ENCODE measurements around the gene SMIM27. TPM values are rescaled to one million over a fixed set of nuclear protein-coding genes. Genes with fewer than 3 reads are reported as not detected.

SMIM27 gene
- total RNA-seq (ENCODE audit: unreplicated experiment), result 7.8 TPM
- long read RNA-seq, partial matches to known transcripts, result 5 of 6 reads
- long read RNA-seq, other reads (novel, unspliced or antisense), result 0 of 6 reads

- Mint-ChIP-seq H3K27ac (ENCODE audit: unreplicated experiment) (peak within 1 kb of the TSS; percentile 97), H3K4me3 (ENCODE audit: unreplicated experiment) (peak within 1 kb of the TSS; percentile 99), H3K9me3 (ENCODE audit: unreplicated experiment) (peaks cover 8% of the 10 kb centered on the region)
Observed at GRCh38 chr9:32552172-32552872, at the start of gene SMIM27, which contains the start of gene TOPORS. SMIM27 (plus strand) TSS chr9:32552327; CDS start chr9:32552435, 108 bp downstream. TOPORS (minus strand) TSS chr9:32552586; CDS start chr9:32552436, 150 bp downstream.

GRCh38 chr9:32502464-32502863 lies 49.7 kb upstream of the SMIM27 start:
- Mint-ChIP-seq H3K4me1 (ENCODE audit: low read depth, unreplicated experiment) (no peaks in the 10 kb centered on the region), H3K4me3 (ENCODE audit: unreplicated experiment) (no peak overlapping the region)
- no peak for DNase-seq

More at GRCh38 chr9:32552172-32552872, at the start of gene SMIM27, which contains the start of gene TOPORS:
- H3K36me3 Mint-ChIP-seq (ENCODE audit: unreplicated experiment), result no peaks in the 10 kb centered on the region
- H3K27me3 Mint-ChIP-seq (ENCODE audit: unreplicated experiment), result peaks cover 6% of the 10 kb centered on the region
- no peak for TF ChIP-seq CTCF (IDR thresholded peaks at IDR 0.05; ENCODE audit: partially characterized antibody, unreplicated experiment)
- DNase-seq, result peak; percentile 89
- H3K4me1 Mint-ChIP-seq (ENCODE audit: low read depth, unreplicated experiment), result peaks cover 10% of the 10 kb centered on the region

GRCh38 chr9:32503008-32503407 lies 49.1 kb upstream of the SMIM27 start:
- no peak overlapping the region for H3K4me3 Mint-ChIP-seq (ENCODE audit: unreplicated experiment)
- H3K27me3 Mint-ChIP-seq (ENCODE audit: unreplicated experiment), result peaks cover 2% of the 10 kb centered on the region
- no peaks in the 10 kb centered on the region for H3K36me3 Mint-ChIP-seq (ENCODE audit: unreplicated experiment)
- no peaks in the 10 kb centered on the region for H3K9me3 Mint-ChIP-seq (ENCODE audit: unreplicated experiment)
- no peaks in the 10 kb centered on the region for H3K4me1 Mint-ChIP-seq (ENCODE audit: low read depth, unreplicated experiment)
- TF ChIP-seq CTCF (IDR thresholded peaks at IDR 0.05; ENCODE audit: partially characterized antibody, unreplicated experiment), result no peak
- no peak overlapping the region for H3K27ac Mint-ChIP-seq (ENCODE audit: unreplicated experiment)
- no peak for DNase-seq

More at GRCh38 chr9:32502464-32502863, 49.7 kb upstream of the SMIM27 start:
- Mint-ChIP-seq H3K27ac (ENCODE audit: unreplicated experiment) (no peak overlapping the region), H3K9me3 (ENCODE audit: unreplicated experiment) (no peaks in the 10 kb centered on the region), H3K27me3 (ENCODE audit: unreplicated experiment) (peaks cover 2% of the 10 kb centered on the region), H3K36me3 (ENCODE audit: unreplicated experiment) (no peaks in the 10 kb centered on the region)
- TF ChIP-seq CTCF (IDR thresholded peaks at IDR 0.05; ENCODE audit: partially characterized antibody, unreplicated experiment), result no peak

GRCh38 chr9:32508728-32509127 lies 43.4 kb upstream of the SMIM27 start:
- H3K9me3 Mint-ChIP-seq (ENCODE audit: unreplicated experiment), result peaks cover 2% of the 10 kb centered on the region
- no peak for TF ChIP-seq CTCF (IDR thresholded peaks at IDR 0.05; ENCODE audit: partially characterized antibody, unreplicated experiment)
- peaks cover under 1% of the 10 kb centered on the region for H3K27me3 Mint-ChIP-seq (ENCODE audit: unreplicated experiment)
- H3K4me1 Mint-ChIP-seq (ENCODE audit: low read depth, unreplicated experiment), result no peaks in the 10 kb centered on the region
- no peak for DNase-seq
- no peak overlapping the region for H3K4me3 Mint-ChIP-seq (ENCODE audit: unreplicated experiment)
- peaks cover 8% of the 10 kb centered on the region for H3K36me3 Mint-ChIP-seq (ENCODE audit: unreplicated experiment)
- H3K27ac Mint-ChIP-seq (ENCODE audit: unreplicated experiment), result no peak overlapping the region

- TF ChIP-seq CTCF (IDR thresholded peaks at IDR 0.05; ENCODE audit: partially characterized antibody, unreplicated experiment), result no peak
- no peak overlapping the region for H3K27ac Mint-ChIP-seq (ENCODE audit: unreplicated experiment)
- peaks cover 5% of the 10 kb centered on the region for H3K9me3 Mint-ChIP-seq (ENCODE audit: unreplicated experiment)
- no peaks in the 10 kb centered on the region for H3K4me1 Mint-ChIP-seq (ENCODE audit: low read depth, unreplicated experiment)
- H3K27me3 Mint-ChIP-seq (ENCODE audit: unreplicated experiment), result peaks cover 3% of the 10 kb centered on the region
- peaks cover 10% of the 10 kb centered on the region for H3K36me3 Mint-ChIP-seq (ENCODE audit: unreplicated experiment)
- no peak for DNase-seq
- no peak overlapping the region for H3K4me3 Mint-ChIP-seq (ENCODE audit: unreplicated experiment)
Observed at GRCh38 chr9:32516241-32516640, 35.9 kb upstream of the SMIM27 start.
